NOMO-1 treated with dmso at 0.1 percent for 144 hours (cell line): ENCODE measurements around the gene TTC36.
"Not testable (repeated sequence)": the region's sequence is repeated elsewhere in the genome, so short reads cannot be mapped to it uniquely, and the experiment has no call there.

Experiments used
- DNase-seq: peaks from one replicate; lab custom pipeline; 2025; ENCODE audit not compliant: unreplicated experiment; lab: John Stamatoyannopoulos, UW

TTC36 gene

GRCh38 chr11:118574636-118575035, 47.4 kb downstream of the TTC36 start:
- no peak for DNase-seq

DNA sequence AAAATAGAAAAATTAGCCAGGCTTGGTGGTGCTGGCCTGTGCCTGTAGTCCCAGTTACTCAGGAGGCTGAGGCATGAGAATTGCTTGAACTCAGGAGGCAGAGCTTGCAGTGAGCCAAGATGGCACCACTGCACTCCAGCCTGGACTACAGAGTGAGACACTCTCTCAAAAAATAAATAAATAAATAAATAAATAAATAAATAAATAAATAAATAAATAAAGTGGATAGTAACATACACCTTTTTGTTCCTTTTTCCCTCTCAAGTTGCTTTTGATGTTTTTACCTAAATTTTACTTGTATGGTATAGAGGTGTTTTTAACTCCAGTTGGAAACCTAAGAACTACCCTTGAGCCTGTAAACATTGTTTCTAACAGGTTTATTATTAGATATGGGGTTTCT, 50.7 kb downstream of the TTC36 start:
- not testable (repeated sequence) for DNase-seq
